Pancreas (tissue), 10 donors: ENCODE measurements around the gene RASA3. TPM values are rescaled to one million over a fixed set of nuclear protein-coding genes. Genes with fewer than 3 reads are reported as not detected.

Experiments used
- ATAC-seq, 4 donors: fragments of 200-7000 bp; cut with Tn5 transposase; one replicate each; pipeline versions ENCODE4 v1.8.0 to v1.9.1; 2020; ENCODE audit warnings: mild to moderate bottlenecking in 4 of 4, moderate library complexity in 4 of 4
- DNase-seq, 6 donors: peaks; one replicate each; pipeline ENCODE4 v3.0.0-alpha.2; 2020
- FAIRE-seq: peaks from 2 replicates; lab custom pipeline; 2012; peaks lifted over from hg19 to GRCh38; lab: Jason Lieb, UNC
- H3K27ac ChIP-seq, 4 donors: fragments of 200-600 bp; sonication (generic); 1 replicate in 3 of 4; 2 replicates in 1 of 4; pipeline versions ENCODE4 v1.5.0 to v1.8.0; 2020
- H3K27me3 ChIP-seq, 4 donors: fragments of 200-600 bp; one replicate each; pipeline ENCODE4 v1.8.0; 2021
- H3K36me3 ChIP-seq, 3 donors: fragments of 200-600 bp; sonication (generic) in 1 of 3; one replicate each; pipeline versions ENCODE4 v1.5.0 to v1.8.0; 2020 to 2021
- H3K4me1 ChIP-seq, 3 donors: fragments of 200-600 bp; one replicate each; pipeline ENCODE4 v1.8.0; 2021
- H3K4me3 ChIP-seq, 4 donors: fragments of 200-600 bp; sonication (generic) in 2 of 4; one replicate each; pipeline versions ENCODE4 v1.5.0 to v1.8.0; 2020 to 2021
- H3K9me3 ChIP-seq, 4 donors: fragments of 200-600 bp; one replicate each; pipeline ENCODE4 v1.8.0; 2021
- CTCF ChIP-seq, 4 donors: fragments of 200-600 bp; sonication (generic) in 3 of 4; IDR thresholded peaks; one replicate each; pipeline versions ENCODE4 v1.5.0 to v1.8.0; 2021; ENCODE audit warnings: antibody characterized with exemption in 4 of 4
- WGBS, 2 donors: extraction: QIAGEN DNeasy Blood & Tissue Kit; methylation state at CpG; one replicate each; pipeline ENCODE4 v1.1.7; 2013; 5-methylcytosine and 5-hydroxymethylcytosine counted together
- intact Hi-C, 3 donors: fragments of 100-400 bp; cut with DNase I; formaldehyde crosslinking; loops; one replicate each; pipeline versions ENCODE4 v1.11.1 to v1.14.2; 2022
- polyA plus RNA-seq, 2 donors: library from polyadenylated mRNA; stranded (reverse); fragments of 200-250 nt; gene quantifications; one replicate each; pipeline ENCODE4 v1.2.3, GENCODE V29; 2013
- total RNA-seq, 6 donors: library from RNA; stranded (reverse); fragmentation: NEBNext Ultra II Directional in 4 of 6; extraction: Animal tissue kit (Norgen Biotek cat#: 25700) in 4 of 6; gene quantifications; one replicate each; pipeline versions ENCODE4 v1.2.1 to v1.2.4, GENCODE V29; 2021 to 2023
- donor health status: healthy with polysubstance abuse.
- donor health status: DM: no; HTN: no; CAD: no; lungs with moderate emphysema.
- donor health status: DM: no; HTN: no; CAD: no.
- donor health status: control.
- donor health status: control.
- donor health status: Bipolar disorder and iron deficiency.
- donor health status: DM: yes; HTN: yes; CAD: no.
- donor health status: DM: no; HTN: no; CAD: no.
- donor health status: DM: no; HTN: no; CAD: no.
- donor health status: DM: yes; HTN: yes; CAD: no.

RASA3 gene
- total and polyA plus RNA-seq, 8 donors, result 5.7 to 11.2 (median 9.1) TPM

- H3K27me3 ChIP-seq, result no peaks in the 10 kb centered on the region
- no peak for TF ChIP-seq CTCF (IDR thresholded peaks at IDR 0.05)
- no peaks in the 10 kb centered on the region for H3K9me3 ChIP-seq
- no peaks in the 10 kb centered on the region for H3K36me3 ChIP-seq
- DNase-seq (peak in 1 of 6 donors; percentile 63), FAIRE-seq (no peak), ATAC-seq (no peak)
- 90% methylated on average over 16 of the region's 16 CpGs for WGBS, 2 donors
- no peak overlapping the region for H3K27ac ChIP-seq
- intact Hi-C loops, result no loop called here
- no peak overlapping the region for H3K4me3 ChIP-seq
- H3K4me1 ChIP-seq, result peaks cover 4 to 36% (median 10%) of the 10 kb centered on the region in 3 donors
These were observed 69.7 kb downstream of the RASA3 start for GRCh38 chr13:114062754-114063153.

- Histone ChIP-seq H3K36me3 (no peaks in the 10 kb centered on the region), H3K4me1 (peaks cover 4 to 38% (median 10%) of the 10 kb centered on the region in 3 donors), H3K4me3 (no peak overlapping the region), H3K9me3 (no peaks in the 10 kb centered on the region), H3K27me3 (no peaks in the 10 kb centered on the region), H3K27ac (no peak overlapping the region)
- no peak for TF ChIP-seq CTCF (IDR thresholded peaks at IDR 0.05)
- FAIRE-seq (no peak), DNase-seq (no peak), ATAC-seq (no peak)
- WGBS, 2 donors, result 96 to 97% methylated on average over 34 of the region's 34 CpGs
- intact Hi-C loops, result no loop called here
These were observed 70.1 kb downstream of the RASA3 start for GRCh38 chr13:114062341-114062740.

DNA sequence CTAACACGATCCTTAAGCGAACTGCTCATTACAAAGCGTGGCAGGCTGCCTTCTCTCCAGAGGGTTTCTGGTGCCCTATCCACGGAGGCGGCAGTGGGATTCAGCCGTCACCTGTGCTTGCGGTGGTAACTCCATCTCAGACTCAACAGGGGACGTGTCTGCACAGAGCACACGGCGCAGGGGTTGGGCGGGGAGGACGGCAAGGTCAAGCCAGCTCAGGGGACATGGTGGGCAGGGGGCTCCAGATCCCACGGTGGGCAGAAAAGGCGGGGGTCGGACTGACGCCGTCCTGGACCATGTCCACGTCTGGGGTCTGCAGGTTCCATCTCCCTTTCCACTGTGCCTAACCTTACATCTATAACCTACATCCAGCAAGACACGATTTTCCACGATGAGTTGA, 70.7 kb downstream of the RASA3 start:
- Histone ChIP-seq H3K4me3 (no peak overlapping the region), H3K27me3 (no peaks in the 10 kb centered on the region), H3K9me3 (no peaks in the 10 kb centered on the region), H3K4me1 (peaks cover 4 to 38% (median 10%) of the 10 kb centered on the region in 3 donors), H3K36me3 (no peaks in the 10 kb centered on the region), H3K27ac (no peak overlapping the region)
- no peak for ATAC-seq
- intact Hi-C loops, result no loop called here
- peak in 1 of 6 donors; percentile 52 for DNase-seq
- WGBS, 2 donors, result 94 to 95% methylated on average over 20 of the region's 20 CpGs
- FAIRE-seq, result no peak
- TF ChIP-seq CTCF (IDR thresholded peaks at IDR 0.05), result no peak

GRCh38 chr13:114061047-114061446, 71.4 kb downstream of the RASA3 start:
- intact Hi-C loops, result no loop called here
- Histone ChIP-seq H3K9me3 (no peaks in the 10 kb centered on the region), H3K36me3 (no peaks in the 10 kb centered on the region), H3K4me1 (peaks cover 4 to 33% (median 10%) of the 10 kb centered on the region in 3 donors), H3K4me3 (no peak overlapping the region), H3K27ac (no peak overlapping the region), H3K27me3 (no peaks in the 10 kb centered on the region)
- DNase-seq (no peak), ATAC-seq (no peak), FAIRE-seq (no peak)
- WGBS, 2 donors, result 91 to 92% methylated on average over 17 to 18 of the region's 18 CpGs
- no peak for TF ChIP-seq CTCF (IDR thresholded peaks at IDR 0.05)

GRCh38 chr13:114059946-114060860, 72.2 kb downstream of the RASA3 start:
- Histone ChIP-seq H3K27ac (no peak overlapping the region), H3K36me3 (no peaks in the 10 kb centered on the region), H3K4me1 (peaks cover 4 to 25% (median 6%) of the 10 kb centered on the region in 3 donors), H3K27me3 (no peaks in the 10 kb centered on the region), H3K4me3 (no peak overlapping the region), H3K9me3 (no peaks in the 10 kb centered on the region)
- intact Hi-C loops, result no loop called here
- FAIRE-seq (no peak), DNase-seq (peak in 1 of 6 donors; percentile 70), ATAC-seq (no peak)
- no peak for TF ChIP-seq CTCF (IDR thresholded peaks at IDR 0.05)
- WGBS, 2 donors, result 92% methylated on average over 53 of the region's 53 CpGs
